HEK293T (cell line): ENCODE measurements around the gene SEMA5A.

Experiments used
- CTCF ChIA-PET: fragments of 350-600 bp; formaldehyde crosslinking; extraction: SDS; loops from one replicate; lab custom pipeline; 2021; ENCODE audit warnings: antibody characterized with exemption, inconsistent platforms; lab: Yijun Ruan, JAX
- POLR2A ChIA-PET: fragments of 350-600 bp; formaldehyde crosslinking; extraction: SDS; loops from one replicate; lab custom pipeline; 2020; ENCODE audit warnings: antibody characterized with exemption, inconsistent platforms; lab: Yijun Ruan, JAX
- DNase-seq: peaks from one replicate; pipeline ENCODE4 v3.0.0; 2012; ENCODE audit warnings: mixed read lengths; ENCODE audit errors: extremely low spot score
- ARNT ChIP-seq: fragments of 450-650 bp; IDR thresholded peaks from 2 replicates; pipeline ENCODE4 v1.6.1; 2017; ENCODE audit warnings: mild to moderate bottlenecking
- BHLHE40 ChIP-seq: fragments of 450-650 bp; IDR thresholded peaks from 2 replicates; pipeline ENCODE4 v1.6.1; 2016; ENCODE audit warnings: mild to moderate bottlenecking, moderate library complexity, borderline replicate concordance
- CTBP1 ChIP-seq: fragments of 450-650 bp; IDR thresholded peaks from 2 replicates; pipeline ENCODE4 v1.6.1; 2016; ENCODE audit warnings: borderline replicate concordance
- ELF4 ChIP-seq: fragments of 450-650 bp; IDR thresholded peaks from 2 replicates; pipeline ENCODE4 v1.6.1; 2017; ENCODE audit warnings: antibody characterized with exemption
- FOXA1 ChIP-seq: fragments of 450-650 bp; IDR thresholded peaks from 2 replicates; pipeline ENCODE4 v1.6.1; 2016; ENCODE audit warnings: mild to moderate bottlenecking
- FOXK2 ChIP-seq: fragments of 450-650 bp; IDR thresholded peaks from 2 replicates; pipeline ENCODE4 v1.6.1; 2016; ENCODE audit warnings: mild to moderate bottlenecking
- FOXM1 ChIP-seq: fragments of 450-650 bp; IDR thresholded peaks from 2 replicates; pipeline ENCODE4 v1.6.1; 2017; ENCODE audit warnings: mild to moderate bottlenecking, borderline replicate concordance
- HDGF ChIP-seq: fragments of 450-650 bp; IDR thresholded peaks from 2 replicates; pipeline ENCODE4 v1.6.1; 2017; ENCODE audit warnings: antibody characterized with exemption, borderline replicate concordance
- L3MBTL2 ChIP-seq: fragments of 450-650 bp; conservative IDR thresholded peaks from 2 replicates; pipeline ENCODE4 v1.6.1; 2016; ENCODE audit warnings: mild to moderate bottlenecking
- LEF1 ChIP-seq: fragments of 450-650 bp; IDR thresholded peaks from 2 replicates; pipeline ENCODE4 v1.6.1; 2017; ENCODE audit warnings: mild to moderate bottlenecking, borderline replicate concordance
- NFRKB ChIP-seq: fragments of 450-650 bp; IDR thresholded peaks from 2 replicates; pipeline ENCODE4 v1.6.1; 2016; ENCODE audit warnings: mild to moderate bottlenecking, moderate library complexity
- PKNOX1 ChIP-seq: fragments of 450-650 bp; IDR thresholded peaks from 2 replicates; pipeline ENCODE4 v1.6.1; 2016
- SP1 ChIP-seq: fragments of 450-650 bp; IDR thresholded peaks from 2 replicates; pipeline ENCODE4 v1.6.1; 2017
- SUZ12 ChIP-seq: fragments of 450-650 bp; IDR thresholded peaks from 2 replicates; pipeline ENCODE4 v1.6.1; 2016; ENCODE audit warnings: mild to moderate bottlenecking
- TARDBP ChIP-seq: fragments of 450-650 bp; IDR thresholded peaks from 2 replicates; pipeline ENCODE4 v1.6.1; 2016
- ZNF384 ChIP-seq: fragments of 450-650 bp; IDR thresholded peaks from 2 replicates; pipeline ENCODE4 v1.6.1; 2016

SEMA5A gene

GRCh38 chr5:9430306-9430705, 115.6 kb downstream of the SEMA5A start:
- no peak for TF ChIP-seq NFRKB
- POLR2A ChIA-PET: no interaction called here
- DNase-seq: no peak
- CTCF ChIA-PET: no interaction called here

GRCh38 chr5:9429691-9430215, 116.1 kb downstream of the SEMA5A start:
- ChIA-PET POLR2A (no interaction called here), CTCF (no interaction called here)
- TF ChIP-seq PKNOX1 (no peak), FOXK2 (no peak), FOXA1 (no peak), NFRKB (no peak), SUZ12 (no peak), FOXM1 (no peak), BHLHE40 (no peak), CTBP1 (no peak), SP1 (no peak)
- no peak for DNase-seq

GRCh38 chr5:9428272-9428671, 117.6 kb downstream of the SEMA5A start:
- TF ChIP-seq L3MBTL2 (no peak), FOXK2 (no peak), FOXM1 (no peak), BHLHE40 (no peak), NFRKB (no peak), SP1 (no peak), PKNOX1 (no peak), HDGF (no peak), ZNF384 (no peak), CTBP1 (no peak), ARNT (no peak), FOXA1 (no peak), TARDBP (no peak), ELF4 (no peak), LEF1 (no peak), SUZ12 (no peak)
- ChIA-PET CTCF (no interaction called here), POLR2A (no interaction called here)
- no peak for DNase-seq

- ChIA-PET CTCF (no interaction called here), POLR2A (no interaction called here)
- no peak for DNase-seq
- no peak for TF ChIP-seq L3MBTL2
These were observed 120.2 kb downstream of the SEMA5A start for GRCh38 chr5:9425710-9426109.

- ChIA-PET POLR2A (no interaction called here), CTCF (no interaction called here)
- TF ChIP-seq TARDBP (no peak), CTBP1 (no peak)
- no peak for DNase-seq
These were observed 122.3 kb downstream of the SEMA5A start for GRCh38 chr5:9423571-9423970.

GRCh38 chr5:9421884-9422283, 124.0 kb downstream of the SEMA5A start:
- ChIA-PET POLR2A (no interaction called here), CTCF (no interaction called here)
- no peak for DNase-seq
- TF ChIP-seq FOXK2 (no peak), ZNF384 (no peak), ELF4 (no peak), CTBP1 (no peak), FOXM1 (no peak), PKNOX1 (no peak), TARDBP (no peak), FOXA1 (no peak), SUZ12 (no peak), SP1 (no peak), BHLHE40 (no peak), NFRKB (no peak), ARNT (no peak), HDGF (no peak)

GRCh38 chr5:9419794-9420193, 126.1 kb downstream of the SEMA5A start:
- TF ChIP-seq TARDBP (no peak), FOXM1 (no peak), FOXK2 (no peak), LEF1 (no peak), ZNF384 (no peak), PKNOX1 (no peak), NFRKB (no peak), BHLHE40 (no peak)
- POLR2A ChIA-PET: no interaction called here
- CTCF ChIA-PET: interaction anchor here (0.6 kb wide), 1 partner anchor 80 kb away, joined by 3 read pairs; no protein-coding TSS in a partner anchor
- no peak for DNase-seq
